ENCODE results near the gene GPC3. TPM values are rescaled to one million over a fixed set of nuclear protein-coding genes. Genes with fewer than 3 reads are reported as not detected.

Gene GPC3
- polyA plus RNA-seq, 1 of the 3 experiments (the other 2 are of a cell fraction) = 1.4 TPM

DNA sequence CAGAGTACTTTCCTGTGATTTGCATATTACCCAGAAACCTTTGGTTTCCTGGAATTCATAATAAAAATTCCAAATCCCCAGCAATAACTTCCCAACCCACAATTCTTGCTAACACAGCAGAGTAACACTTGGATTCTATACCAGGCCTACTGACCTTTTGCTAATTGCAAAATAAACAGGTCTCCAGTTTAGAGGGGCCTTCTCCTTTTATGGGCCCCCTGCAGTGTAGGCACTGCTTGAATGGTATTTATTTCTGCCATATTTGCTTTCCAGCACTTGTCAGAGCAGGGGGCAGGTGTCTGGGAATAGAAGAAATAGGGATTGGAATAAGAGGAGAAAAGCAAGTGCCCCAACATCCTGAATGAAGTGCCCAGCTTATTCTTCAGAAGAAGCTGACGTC is 25.3 kb upstream of the GPC3 start:
- no peak for DNase-seq
- ChIA-PET CTCF (interaction anchor here (1.1 kb wide), 1 partner anchor 16 kb away, joined by 3 read pairs; no protein-coding TSS in a partner anchor), POLR2A (no interaction called here)
- Histone ChIP-seq H3K4me1 (ENCODE audit: control insufficient read depth in 1 of 2, insufficient read depth in 2 of 2, low read depth in 1 of 2, low read length in 1 of 2) (no peaks in the 10 kb centered on the region), H3K4me3 (ENCODE audit: low read depth in 2 of 2, low read length in 1 of 2) (no peak overlapping the region), H3K27me3 (ENCODE audit: insufficient read depth) (no peaks in the 10 kb centered on the region; the same call in 1 of the 2 replicates), H3K36me3 (replicated peaks in 1 of 2; ENCODE audit: control insufficient read depth in 1 of 2, insufficient read depth in 2 of 2, low read length in 1 of 2) (no peaks in the 10 kb centered on the region), H4K20me1 (ENCODE audit: insufficient read depth) (no peaks in the 10 kb centered on the region), H3K27ac (ENCODE audit: low read depth in 2 of 2, low read length in 1 of 2) (no peak overlapping the region), H3K9me2 (no peaks in the 10 kb centered on the region), H3K4me2 (no peak overlapping the region), H3K9ac (no peak overlapping the region), H3K9me3 (no peaks in the 10 kb centered on the region), H3F3A (replicated peaks; ENCODE audit: insufficient read depth) (no peaks in the 10 kb centered on the region), H2AFZ (ENCODE audit: low read depth) (no peak overlapping the region), H3K79me2 (ENCODE audit: insufficient read depth) (no peaks in the 10 kb centered on the region)
- TF ChIP-seq POLR2AphosphoS5 (IDR thresholded peaks at IDR 0.05; ENCODE audit: low read depth, low read length) = no peak
- no peak for TF ChIP-seq EZH2phosphoT487 (IDR thresholded peaks at IDR 0.05; ENCODE audit: borderline replicate concordance, low read depth)
- TF ChIP-seq, protein P1, sequence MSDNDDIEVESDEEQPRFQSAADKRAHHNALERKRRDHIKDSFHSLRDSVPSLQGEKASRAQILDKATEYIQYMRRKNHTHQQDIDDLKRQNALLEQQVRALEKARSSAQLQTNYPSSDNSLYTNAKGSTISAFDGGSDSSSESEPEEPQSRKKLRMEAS (IDR thresholded peaks at IDR 0.05; ENCODE audit: low read depth) = no peak
- TF ChIP-seq RCOR1 (IDR thresholded peaks at IDR 0.05; ENCODE audit: low read length) = no peak
- no peak for TF ChIP-seq MXI1 (IDR thresholded peaks at IDR 0.05; ENCODE audit: low read depth, low read length)
- TF ChIP-seq YY1 (IDR thresholded peaks at IDR 0.05; ENCODE audit: low read depth) = no peak
- TF ChIP-seq TEAD4 (IDR thresholded peaks at IDR 0.05; ENCODE audit: borderline replicate concordance, insufficient read depth) = no peak
- TF ChIP-seq GABPA (IDR thresholded peaks at IDR 0.05; ENCODE audit: low read depth) = no peak
- TF ChIP-seq EP300 (IDR thresholded peaks at IDR 0.05; ENCODE audit: borderline replicate concordance in 1 of 2, low read depth in 1 of 2, low read length in 1 of 2) = no peak
- TF ChIP-seq JUND (IDR thresholded peaks at IDR 0.05) = no peak
- WGBS (ENCODE audit: low lambda C conversion rate) = 5% methylated on average over 1 of the region's 1 CpG

DNA sequence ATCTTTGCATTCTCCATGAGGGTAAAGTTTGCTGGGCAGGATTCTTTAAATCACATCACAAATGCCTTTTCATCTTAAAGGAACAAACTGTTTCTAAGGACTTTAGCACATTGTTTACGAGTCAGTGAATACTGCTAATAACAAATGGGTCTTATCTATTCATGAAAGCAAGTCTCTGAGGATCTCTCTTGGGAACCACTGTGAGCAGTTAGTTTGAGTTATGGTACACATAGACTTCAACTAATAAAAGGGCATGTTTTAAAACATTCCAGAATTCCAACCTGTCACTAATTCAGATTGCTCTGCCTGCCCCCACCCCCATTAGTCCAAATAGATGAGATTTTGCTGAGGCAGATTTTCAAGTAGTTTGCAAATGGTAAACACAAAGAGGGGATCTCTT is 22.3 kb upstream of the GPC3 start:
- Histone ChIP-seq H3K27ac (ENCODE audit: low read depth in 2 of 2, low read length in 1 of 2) (no peak overlapping the region), H2AFZ (ENCODE audit: low read depth) (no peak overlapping the region), H3F3A (replicated peaks; ENCODE audit: insufficient read depth) (no peaks in the 10 kb centered on the region), H3K9ac (no peak overlapping the region), H3K36me3 (replicated peaks in 1 of 2; ENCODE audit: control insufficient read depth in 1 of 2, insufficient read depth in 2 of 2, low read length in 1 of 2) (no peaks in the 10 kb centered on the region), H3K79me2 (ENCODE audit: insufficient read depth) (no peaks in the 10 kb centered on the region), H3K27me3 (ENCODE audit: insufficient read depth) (no peaks in the 10 kb centered on the region; the same call in 1 of the 2 replicates), H4K20me1 (ENCODE audit: insufficient read depth) (no peaks in the 10 kb centered on the region), H3K4me3 (ENCODE audit: low read depth in 2 of 2, low read length in 1 of 2) (no peak overlapping the region), H3K9me2 (no peaks in the 10 kb centered on the region), H3K9me3 (no peaks in the 10 kb centered on the region), H3K4me2 (no peak overlapping the region), H3K4me1 (ENCODE audit: control insufficient read depth in 1 of 2, insufficient read depth in 2 of 2, low read depth in 1 of 2, low read length in 1 of 2) (no peaks in the 10 kb centered on the region)
- WGBS (ENCODE audit: low lambda C conversion rate) = 5% methylated on average over 1 of the region's 1 CpG
- CTCF ChIA-PET = no interaction called here
- POLR2A ChIA-PET = no interaction called here
- DNase-seq = no peak
- TF ChIP-seq GATA2 (CRISPR knock-in tag; IDR thresholded peaks at IDR 0.05) = no peak
- TF ChIP-seq TCF12 (IDR thresholded peaks at IDR 0.05) = no peak

DNA sequence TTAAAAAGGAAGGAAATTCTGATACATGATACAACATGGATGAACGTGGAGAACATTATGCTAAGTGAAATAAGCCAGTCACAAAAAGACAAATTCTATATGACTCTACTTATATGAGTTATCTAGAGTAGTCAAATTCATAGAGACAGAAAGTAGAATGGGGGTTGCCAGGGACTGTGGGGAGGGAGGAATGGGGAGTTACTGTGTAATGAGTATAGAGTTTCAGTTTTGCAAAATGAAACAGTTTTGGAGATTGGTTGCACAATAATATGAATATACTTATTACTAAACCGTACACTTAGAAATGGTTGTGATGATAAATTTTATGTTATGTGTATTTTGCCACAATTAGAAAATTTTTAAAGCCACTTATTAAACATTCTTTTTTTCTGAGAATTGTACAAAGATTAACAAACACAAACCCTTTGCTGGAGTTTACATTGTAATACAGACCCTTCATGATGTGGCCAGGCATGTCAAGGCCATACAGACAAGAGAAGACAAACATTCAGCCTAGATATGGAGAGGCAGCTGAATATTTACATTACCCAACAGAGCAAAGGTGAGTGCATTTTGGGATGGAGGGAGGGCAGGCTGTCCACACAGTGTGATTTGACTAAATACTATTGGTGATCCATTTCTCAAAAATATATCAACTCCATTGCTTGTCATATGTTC is 21.2 kb upstream of the GPC3 start:
- no peak for DNase-seq
- no peaks in the 10 kb centered on the region for H4K20me1 ChIP-seq (ENCODE audit: insufficient read depth)
- no peaks in the 10 kb centered on the region for H3K79me2 ChIP-seq (ENCODE audit: insufficient read depth)
- no peaks in the 10 kb centered on the region for H3K4me1 ChIP-seq (ENCODE audit: control insufficient read depth in 1 of 2, insufficient read depth in 2 of 2, low read depth in 1 of 2, low read length in 1 of 2)
- no peak overlapping the region for H3K27ac ChIP-seq (ENCODE audit: low read depth in 2 of 2, low read length in 1 of 2)
- no peak overlapping the region for H2AFZ ChIP-seq (ENCODE audit: low read depth)
- POLR2A ChIA-PET = no interaction called here
- no peak overlapping the region for H3K4me2 ChIP-seq
- CTCF ChIA-PET = no interaction called here
- no peak overlapping the region for H3K9ac ChIP-seq
- H3F3A ChIP-seq (replicated peaks; ENCODE audit: insufficient read depth) = no peaks in the 10 kb centered on the region
- H3K4me3 ChIP-seq (ENCODE audit: low read depth in 2 of 2, low read length in 1 of 2) = no peak overlapping the region
- H3K9me3 ChIP-seq = no peaks in the 10 kb centered on the region
- 13% methylated on average over 2 of the region's 2 CpGs for WGBS (ENCODE audit: low lambda C conversion rate)
- no peak for TF ChIP-seq RXRA (IDR thresholded peaks at IDR 0.05; ENCODE audit: borderline replicate concordance, low read depth)
- H3K27me3 ChIP-seq (ENCODE audit: insufficient read depth) = no peaks in the 10 kb centered on the region; the same call in 1 of the 2 replicates
- no peaks in the 10 kb centered on the region for H3K36me3 ChIP-seq (replicated peaks in 1 of 2; ENCODE audit: control insufficient read depth in 1 of 2, insufficient read depth in 2 of 2, low read length in 1 of 2)
- H3K9me2 ChIP-seq = no peaks in the 10 kb centered on the region

All from SK-N-SH (cell line).